LNCaP clone FGC (cell line): ENCODE measurements around the gene CRYBG1.

Experiments
- DNase-seq: peaks from one replicate; pipeline ENCODE4 v3.0.0-alpha.2; 2011; ENCODE audit warnings: low read depth
- H3K4me3 ChIP-seq: 2 replicates; pipeline ENCODE4 v1.5.1; 2011; ENCODE audit warnings: mild to moderate bottlenecking, low read depth, low read length, control low read depth
- CTCF ChIP-seq: IDR thresholded peaks from 2 replicates; pipeline ENCODE4 v1.5.1; 2012; ENCODE audit warnings: mild to moderate bottlenecking; ENCODE audit not compliant: control insufficient read depth, insufficient read depth; ENCODE audit errors: extremely low read depth

CRYBG1 gene

GRCh38 chr6:106490436-106490835 is 129.9 kb downstream of the CRYBG1 start:
- no peak for DNase-seq
- TF ChIP-seq CTCF: no peak

GRCh38 chr6:106490974-106491373 is 130.5 kb downstream of the CRYBG1 start:
- H3K4me3 ChIP-seq: no peak overlapping the region
- no peak for DNase-seq
- TF ChIP-seq CTCF: no peak

More at GRCh38 chr6:106490436-106490835, 129.9 kb downstream of the CRYBG1 start:
- H3K4me3 ChIP-seq: no peak overlapping the region

GRCh38 chr6:106495014-106495413 is 134.5 kb downstream of the CRYBG1 start:
- no peak overlapping the region for H3K4me3 ChIP-seq
- no peak for DNase-seq
- no peak for TF ChIP-seq CTCF

- no peak for TF ChIP-seq CTCF
- no peak for DNase-seq
- no peak overlapping the region for H3K4me3 ChIP-seq
These were observed 136.3 kb downstream of the CRYBG1 start for GRCh38 chr6:106496823-106497222.

GRCh38 chr6:106501960-106502371 is 141.4 kb downstream of the CRYBG1 start:
- H3K4me3 ChIP-seq: no peak overlapping the region
- no peak for DNase-seq
- no peak for TF ChIP-seq CTCF

GRCh38 chr6:106502559-106502958 is 142.0 kb downstream of the CRYBG1 start:
- no peak for DNase-seq
- no peak for TF ChIP-seq CTCF
- no peak overlapping the region for H3K4me3 ChIP-seq

GRCh38 chr6:106508277-106508676 is 147.8 kb downstream of the CRYBG1 start:
- no peak overlapping the region for H3K4me3 ChIP-seq
- DNase-seq: no peak
- no peak for TF ChIP-seq CTCF
